ENCODE results near the gene CNIH1. TPM values are rescaled to one million over a fixed set of nuclear protein-coding genes. Genes with fewer than 3 reads are reported as not detected.
"Not testable (repeated sequence)": the region's sequence is repeated elsewhere in the genome, so short reads cannot be mapped to it uniquely, and the experiment has no call there.

Gene CNIH1
- total RNA-seq, 1 donor from 2014 or later, result 131 TPM

GRCh38 chr14:54395716-54396115 lies 45.5 kb downstream of the CNIH1 start:
- no peak for TF ChIP-seq CTCF (conservative IDR thresholded peaks at IDR 0.05; ENCODE audit: low read depth, low read length)
- no peak overlapping the region for H3K4me3 ChIP-seq (ENCODE audit: low read depth, low read length)

GRCh38 chr14:54395284-54395683 lies 45.9 kb downstream of the CNIH1 start:
- DNase-seq (ENCODE audit: low read depth), result no peak
- H3K4me3 ChIP-seq (ENCODE audit: low read depth, low read length), result no peak overlapping the region
- no peak for TF ChIP-seq CTCF (conservative IDR thresholded peaks at IDR 0.05; ENCODE audit: low read depth, low read length)

More at GRCh38 chr14:54395716-54396115, 45.5 kb downstream of the CNIH1 start:
- DNase-seq (ENCODE audit: low read depth), result no peak

- no peak for DNase-seq (ENCODE audit: low read depth)
- no peak for TF ChIP-seq CTCF (conservative IDR thresholded peaks at IDR 0.05; ENCODE audit: low read depth, low read length)
- H3K4me3 ChIP-seq (ENCODE audit: low read depth, low read length), result no peak overlapping the region
Measured at GRCh38 chr14:54394596-54394995, 46.6 kb downstream of the CNIH1 start.

GRCh38 chr14:54392986-54393884 lies 47.9 kb downstream of the CNIH1 start:
- H3K4me3 ChIP-seq (ENCODE audit: low read depth, low read length), result not testable (repeated sequence)

GRCh38 chr14:54392131-54392859 lies 48.9 kb downstream of the CNIH1 start:
- H3K4me3 ChIP-seq (ENCODE audit: low read depth, low read length), result no peak overlapping the region
- DNase-seq (ENCODE audit: low read depth), result no peak
- TF ChIP-seq CTCF (conservative IDR thresholded peaks at IDR 0.05; ENCODE audit: low read depth, low read length), result no peak

More at GRCh38 chr14:54392986-54393884, 47.9 kb downstream of the CNIH1 start:
- DNase-seq (ENCODE audit: low read depth), result not testable (repeated sequence)

- H3K4me3 ChIP-seq (ENCODE audit: low read depth, low read length), result no peak overlapping the region
Measured at GRCh38 chr14:54387328-54387727, 53.8 kb downstream of the CNIH1 start.

More at GRCh38 chr14:54387328-54387727, 53.8 kb downstream of the CNIH1 start:
- no peak for TF ChIP-seq CTCF (conservative IDR thresholded peaks at IDR 0.05; ENCODE audit: low read depth, low read length)
- peak; percentile 56 for DNase-seq (ENCODE audit: low read depth)
